Measurements from ENCODE around the gene UGT1A8. TPM values are rescaled to one million over a fixed set of nuclear protein-coding genes. Genes with fewer than 3 reads are reported as not detected.

UGT1A8 gene
- total and polyA plus RNA-seq, 2 donors (not counting 3 experiments of a cell fraction or from before 2014, with no cell fraction given), result not detected

DNA sequence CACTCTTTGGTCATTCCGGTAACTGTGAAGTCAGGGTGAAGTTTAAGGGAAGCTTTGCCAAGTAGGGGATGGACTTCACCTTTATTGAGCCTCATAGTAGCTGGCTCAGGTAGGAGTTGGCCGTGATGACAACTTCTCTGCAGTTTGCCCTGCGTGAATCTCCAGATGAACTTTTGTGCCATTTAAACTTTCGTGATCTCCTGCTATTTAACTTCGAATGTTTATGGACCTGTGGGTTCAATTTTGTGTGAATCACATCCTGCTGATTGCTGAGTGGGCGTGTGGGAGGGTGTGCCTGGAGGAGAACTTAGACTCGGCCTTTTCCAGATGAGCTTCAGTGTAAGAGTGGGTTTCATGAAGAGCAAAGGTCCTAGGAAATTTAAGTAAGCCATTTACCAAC is 146.8 kb downstream of the UGT1A8 start:
- FAIRE-seq (no peak), DNase-seq (ENCODE audit: low read depth, low spot score) (no peak)
- Histone ChIP-seq H3K36me3 (ENCODE audit: control insufficient read depth in 2 of 2, extremely low read depth in 1 of 2, insufficient read depth in 2 of 2, low read length in 2 of 2) (no peaks in the 10 kb centered on the region), H3K9ac (replicated peaks; ENCODE audit: extremely low read depth, insufficient read depth, low read length) (no peak overlapping the region), H3K9me1 (replicated peaks; ENCODE audit: control insufficient read depth, extremely low read depth, insufficient read depth, low read length) (no peaks in the 10 kb centered on the region), H2AFZ (ENCODE audit: low read depth, low read length) (no peak overlapping the region), H3K4me2 (ENCODE audit: insufficient read depth, low read length) (no peak overlapping the region), H3K27ac (ENCODE audit: insufficient read depth, low read depth, low read length) (no peak overlapping the region), H3K79me2 (ENCODE audit: control insufficient read depth, insufficient read depth, low read length) (no peaks in the 10 kb centered on the region), H3K27me3 (ENCODE audit: control insufficient read depth in 2 of 2, insufficient read depth in 2 of 2, low read length in 2 of 2) (peaks cover 1 to 6% of the 10 kb centered on the region in 2 experiments), H4K20me1 (replicated peaks; ENCODE audit: control insufficient read depth, extremely low read depth, insufficient read depth, low read length) (no peaks in the 10 kb centered on the region), H3K4me3 (replicated peaks in 1 of 3; ENCODE audit: insufficient read depth in 1 of 3, low read depth in 1 of 3, low read length in 3 of 3) (no peak overlapping the region), H3K4me1 (ENCODE audit: control insufficient read depth, extremely low read depth, insufficient read depth, low read length) (no peaks in the 10 kb centered on the region), H3K9me3 (replicated peaks; ENCODE audit: control insufficient read depth, insufficient read depth, low read length) (no peaks in the 10 kb centered on the region)
- no TSS peak for BruUV-seq (replicated peaks)
- POLR2A ChIA-PET, result no interaction called here
- CTCF ChIA-PET, result interaction anchor here (1.6 kb wide), 1 partner anchor 25 kb away, joined by 3 read pairs; no protein-coding TSS in a partner anchor
- intact Hi-C loops (cut with micrococcal nuclease), result no loop called here
- dilution Hi-C loops (cut with MboI; ENCODE audit: extremely low pct_ligation_motif_present, low sequenced_read_pairs), result no loop called here
- TF ChIP-seq FOS (IDR thresholded peaks at IDR 0.05; ENCODE audit: borderline replicate concordance, insufficient read depth, low read length), result no peak
- TF ChIP-seq MYC (IDR thresholded peaks at IDR 0.05; ENCODE audit: low read depth, low read length), result no peak
- no peak for TF ChIP-seq POLR2AphosphoS5 (IDR thresholded peaks at IDR 0.05; ENCODE audit: insufficient read depth, low read depth, low read length)
- TF ChIP-seq CTCF (IDR thresholded peaks at IDR 0.05; ENCODE audit: extremely low read depth in 1 of 2, insufficient read depth in 1 of 2, low read depth in 1 of 2, low read length in 2 of 2), result no peak
- no peak for TF ChIP-seq POLR2A (IDR thresholded peaks at IDR 0.05; ENCODE audit: low read depth, low read length)
- TF ChIP-seq EZH2 (IDR thresholded peaks at IDR 0.05; ENCODE audit: borderline replicate concordance, low read depth, low read length, severe bottlenecking), result no peak
- no peak for TF ChIP-seq JUN (IDR thresholded peaks at IDR 0.05; ENCODE audit: borderline replicate concordance, insufficient read depth, insufficient read length, low read depth)
- TF ChIP-seq, protein P1, sequence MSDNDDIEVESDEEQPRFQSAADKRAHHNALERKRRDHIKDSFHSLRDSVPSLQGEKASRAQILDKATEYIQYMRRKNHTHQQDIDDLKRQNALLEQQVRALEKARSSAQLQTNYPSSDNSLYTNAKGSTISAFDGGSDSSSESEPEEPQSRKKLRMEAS (IDR thresholded peaks at IDR 0.05; ENCODE audit: insufficient read depth, insufficient read length), result no peak
- no peak for TF ChIP-seq GATA2 (IDR thresholded peaks at IDR 0.05; ENCODE audit: insufficient read depth, insufficient read length, low read depth, low read length)

All from endothelial cell of umbilical vein (primary cell).